Epithelial cell of prostate (primary cell): Measurements from ENCODE around the gene EIF2B2.
A peak's percentile ranks its signal among the peaks of the same experiment; 100 is the strongest.

Experiments used
- DNase-seq: peaks from one replicate; pipeline ENCODE4 v3.0.0-alpha.2; 2011; ENCODE audit warnings: low read depth, low spot score
- H3K27ac ChIP-seq: fragments of 450-650 bp; 2 replicates; pipeline ENCODE4 v1.5.1; 2017; ENCODE audit warnings: mild to moderate bottlenecking

EIF2B2 gene

GRCh38 chr14:75002392-75003249, at the start of gene EIF2B2:
Gene EIF2B2, plus strand, starts transcription at chr14:75002921. Its CDS starts 70 bp downstream, at chr14:75002991.
- DNase-seq: peak; percentile 83
- H3K27ac ChIP-seq: peak within 1 kb of the TSS; percentile 80

- no peak overlapping the region for H3K27ac ChIP-seq
- no peak for DNase-seq
Observed at GRCh38 chr14:74953686-74954085, 49.0 kb upstream of the EIF2B2 start.

GRCh38 chr14:74954232-74954946, 48.3 kb upstream of the EIF2B2 start:
- DNase-seq: no peak
- H3K27ac ChIP-seq: peak overlapping the region; percentile 2

- peak overlapping the region; percentile 2 for H3K27ac ChIP-seq
- no peak for DNase-seq
Observed at GRCh38 chr14:74954947-74955228, 47.8 kb upstream of the EIF2B2 start.

- peak within 1 kb of the TSS; percentile 2 for H3K27ac ChIP-seq
- no peak for DNase-seq
Observed at GRCh38 chr14:74955229-74956026, 47.3 kb upstream of the EIF2B2 start, which contains the start of gene PGF. Gene PGF, minus strand, starts transcription at chr14:74955597. Its CDS starts 355 bp downstream, at chr14:74955242.

- no peak overlapping the region for H3K27ac ChIP-seq
- no peak for DNase-seq
Observed at GRCh38 chr14:74956027-74956279, 46.8 kb upstream of the EIF2B2 start.

GRCh38 chr14:74956280-74957072, 46.2 kb upstream of the EIF2B2 start:
- no peak for DNase-seq
- H3K27ac ChIP-seq: no peak overlapping the region

- H3K27ac ChIP-seq: peak overlapping the region; percentile 53
- no peak for DNase-seq
Observed at GRCh38 chr14:74959596-74960180, 43.0 kb upstream of the EIF2B2 start.

- H3K27ac ChIP-seq: no peak overlapping the region
- DNase-seq: no peak
Observed at GRCh38 chr14:74960736-74961135, 42.0 kb upstream of the EIF2B2 start.

- DNase-seq: no peak
- no peak overlapping the region for H3K27ac ChIP-seq
Observed at GRCh38 chr14:74961238-74961911, 41.3 kb upstream of the EIF2B2 start.

GRCh38 chr14:74962046-74962445, 40.7 kb upstream of the EIF2B2 start:
- H3K27ac ChIP-seq: no peak overlapping the region
- DNase-seq: no peak

- no peak for DNase-seq
- H3K27ac ChIP-seq: no peak overlapping the region
Observed at GRCh38 chr14:74962493-74962892, 40.2 kb upstream of the EIF2B2 start.

- no peak for DNase-seq
- peak overlapping the region; percentile 98 for H3K27ac ChIP-seq
Observed at GRCh38 chr14:74963178-74963704, 39.5 kb upstream of the EIF2B2 start.

GRCh38 chr14:74963705-74964271, 38.9 kb upstream of the EIF2B2 start:
- no peak for DNase-seq
- peak overlapping the region; percentile 98 for H3K27ac ChIP-seq

- no peak for DNase-seq
- peak overlapping the region; percentile 98 for H3K27ac ChIP-seq
Observed at GRCh38 chr14:74964787-74965485, 37.8 kb upstream of the EIF2B2 start.

GRCh38 chr14:74965486-74966153, 37.1 kb upstream of the EIF2B2 start:
- peak overlapping the region; percentile 98 for H3K27ac ChIP-seq
- DNase-seq: peak; percentile 72

- no peak overlapping the region for H3K27ac ChIP-seq
- DNase-seq: no peak
Observed at GRCh38 chr14:74968811-74969210, 33.9 kb upstream of the EIF2B2 start.
